GM12878 (cell line): ENCODE measurements around the gene ORMDL1. TPM values are rescaled to one million over a fixed set of nuclear protein-coding genes. Genes with fewer than 3 reads are reported as not detected.

Source experiments
- ATAC-seq: fragments of 200-7000 bp; cut with Tn5 transposase; 3 replicates; pipeline ENCODE4 v1.9.1; 2020; ENCODE audit warnings: mild to moderate bottlenecking, moderate library complexity
- BruUV-seq: library from RNA; stranded (reverse); fragments of 400-500 nt; replicated peaks from 2 replicates; lab custom pipeline; 2021; lab: Mats Ljungman, UMichigan
- CTCF ChIA-PET: fragments of 300-600 bp; sonication (Branson Sonifier 250); formaldehyde crosslinking; extraction: SDS; loops from one replicate; lab custom pipeline; 2021; ENCODE audit warnings: inconsistent platforms; lab: Yijun Ruan, JAX
- POLR2A ChIA-PET: fragments of 350-600 bp; formaldehyde crosslinking; extraction: SDS; loops from one replicate; lab custom pipeline; 2021; ENCODE audit warnings: inconsistent platforms; lab: Charles Lee
- RAD21 ChIA-PET: fragments of 300-600 bp; sonication (Branson Sonifier 250); formaldehyde crosslinking; loops from one replicate; lab custom pipeline; 2023; ENCODE audit warnings: antibody characterized with exemption; ENCODE audit not compliant: unreplicated experiment; lab: Charles Lee
- SMC1A ChIA-PET: fragments of 300-600 bp; sonication (Branson Sonifier 250); formaldehyde crosslinking; loops from one replicate; lab custom pipeline; 2023; ENCODE audit not compliant: unreplicated experiment, uncharacterized antibody; lab: Charles Lee
- DNase-seq: peaks from one replicate; pipeline ENCODE4 v3.0.0-alpha.2; 2011; ENCODE audit warnings: low read depth, low spot score
- FAIRE-seq: peaks from 3 replicates; lab custom pipeline; 2011; peaks lifted over from hg19 to GRCh38; lab: Jason Lieb, UNC
- H2AFZ ChIP-seq: 2 replicates; pipeline ENCODE4 v1.6.0; 2011; ENCODE audit warnings: low read depth, low read length, control low read depth; ENCODE audit not compliant: control insufficient read depth
- H3K27ac ChIP-seq: 2 replicates; pipeline ENCODE4 v1.5.1; 2011; ENCODE audit warnings: control low read depth; ENCODE audit not compliant: control insufficient read depth, insufficient read depth
- H3K27me3 ChIP-seq, 2 experiments: replicated peaks in 1 of 2; 2 replicates each; pipeline versions ENCODE4 v1.6.0 to v1.6.1; 2011; ENCODE audit warnings: low read length in 1 of 2; ENCODE audit not compliant: control insufficient read depth in 2 of 2, insufficient read depth in 2 of 2
- H3K36me3 ChIP-seq, 2 experiments: 2 replicates each; pipeline ENCODE4 v1.5.1; 2011; ENCODE audit warnings: low read length in 1 of 2; ENCODE audit not compliant: control insufficient read depth in 2 of 2, insufficient read depth in 2 of 2
- H3K4me1 ChIP-seq: 2 replicates; pipeline ENCODE4 v1.6.1; 2011; ENCODE audit warnings: mild to moderate bottlenecking, low read length, moderate library complexity, mixed read lengths; ENCODE audit not compliant: control insufficient read depth, insufficient read depth
- H3K4me2 ChIP-seq: 2 replicates; pipeline ENCODE4 v1.6.0; 2011; ENCODE audit warnings: control low read depth; ENCODE audit not compliant: control insufficient read depth, insufficient read depth
- H3K4me3 ChIP-seq: fragments of 200-600 bp; sonication (generic); 2 replicates; pipeline ENCODE4 v1.5.1; 2016
- H3K79me2 ChIP-seq: 2 replicates; pipeline ENCODE4 v1.6.0; 2011; ENCODE audit warnings: low read length; ENCODE audit not compliant: control insufficient read depth, insufficient read depth
- H3K9ac ChIP-seq: 2 replicates; pipeline ENCODE4 v1.8.0; 2011; ENCODE audit warnings: low read length, control low read depth, mixed read lengths; ENCODE audit not compliant: control insufficient read depth, insufficient read depth
- H3K9me3 ChIP-seq: replicated peaks from 3 replicates; pipeline ENCODE4 v1.5.1; 2011; ENCODE audit warnings: mild to moderate bottlenecking, low read length; ENCODE audit not compliant: control insufficient read depth, insufficient read depth
- H4K20me1 ChIP-seq: 2 replicates; pipeline ENCODE4 v1.6.0; 2011; ENCODE audit not compliant: control insufficient read depth, insufficient read depth
- BCLAF1 ChIP-seq: fragments of 450-650 bp; IDR thresholded peaks from 2 replicates; pipeline ENCODE4 v1.6.1; 2017; ENCODE audit warnings: antibody characterized with exemption, mild to moderate bottlenecking, moderate library complexity
- EP300 ChIP-seq, 2 experiments: fragments of 150-350 bp in 1 of 2; IDR thresholded peaks; 2 replicates each; pipeline ENCODE4 v1.6.1; 2011 to 2012; ENCODE audit warnings: low read depth in 2 of 2, low read length in 2 of 2, borderline replicate concordance in 1 of 2, improper control_type of control experiment in 1 of 2, inconsistent platforms in 1 of 2; ENCODE audit not compliant: control insufficient read depth in 1 of 2
- MAX ChIP-seq: IDR thresholded peaks from 2 replicates; pipeline ENCODE4 v1.6.1; 2012; ENCODE audit warnings: low read depth, low read length, improper control_type of control experiment
- NKRF ChIP-seq: fragments of 450-650 bp; conservative IDR thresholded peaks from 2 replicates; pipeline ENCODE4 v1.6.1; 2017; ENCODE audit warnings: mild to moderate bottlenecking, moderate library complexity
- POLR2A ChIP-seq: IDR thresholded peaks from 2 replicates; pipeline ENCODE4 v1.6.1; 2011; ENCODE audit warnings: low read depth, mild to moderate bottlenecking, low read length
- RELB ChIP-seq: fragments of 450-650 bp; IDR thresholded peaks from 2 replicates; pipeline ENCODE4 v1.6.1; 2017; ENCODE audit warnings: low read depth, mild to moderate bottlenecking, moderate library complexity
- ZBTB11 ChIP-seq: fragments of 450-650 bp; formaldehyde crosslinking; IDR thresholded peaks from 2 replicates; pipeline ENCODE4 v1.5.0; 2022; ENCODE audit warnings: mild to moderate bottlenecking, missing genetic modification characterization
- ZNF274 ChIP-seq: IDR thresholded peaks from one replicate; pipeline ENCODE4 v1.8.0; 2011; ENCODE audit not compliant: insufficient read length, insufficient read depth
- WGBS: methylation state at CpG from one replicate; pipeline ENCODE4 v1.1.6; 2016; ENCODE audit warnings: low lambda C conversion rate; ENCODE audit not compliant: insufficient replicate concordance, insufficient coverage; ENCODE audit errors: missing lambda C conversion rate; 5-methylcytosine and 5-hydroxymethylcytosine counted together
- in situ Hi-C: fragments of 300-500 bp; cut with MboI; formaldehyde crosslinking; loops from 9 replicates; pipeline ENCODE4 v1.14.3; 2018; ENCODE audit warnings: mixed read lengths
- intact Hi-C: fragments of 100-400 bp; cut with micrococcal nuclease; formaldehyde crosslinking; loops from one replicate; pipeline ENCODE4 v1.14.2; 2022; ENCODE audit not compliant: unreplicated experiment
- polyA plus RNA-seq, 11 experiments: library from polyadenylated mRNA; depleted of rRNA in 4 of 11; unstranded in 6 of 11; stranded (reverse) in 5 of 11; fragments of >200 nt; fragmentation: Nextera tagmentation in 4 of 11; fragmentation: Illumina TruSeq in 1 of 11; extraction: Ambion mirVana in 4 of 11; extraction: Trizol in 1 of 11; gene quantifications; 1 replicate in 1 of 11; 2 replicates in 10 of 11; pipeline versions ENCODE4 v1.2.1 to v1.2.3, GENCODE V29; 2011 to 2016; ENCODE audit warnings: inconsistent platforms in 2 of 11, missing spikeins in 2 of 11, low read depth in 1 of 11
- total RNA-seq, 4 experiments: library from RNA; depleted of rRNA in 3 of 4; stranded (reverse); fragments of >200 nt in 3 of 4; fragmentation: Illumina TruSeq in 1 of 4; extraction: Trizol in 1 of 4; gene quantifications; 2 replicates each; pipeline versions ENCODE4 v1.2.1 to v1.2.3, GENCODE V29; 2013 to 2021

ORMDL1 gene
- total and polyA plus RNA-seq, 10 of the 15 experiments (the other 5 are each of a cell fraction or from before 2014, with no cell fraction given): 62.6 to 161 (median 95.7) TPM

- Histone ChIP-seq H3K4me2 (no peak overlapping the region), H3K9me3 (no peaks in the 10 kb centered on the region), H4K20me1 (no peaks in the 10 kb centered on the region), H3K27me3 (no peaks in the 10 kb centered on the region), H2AFZ (no peak overlapping the region), H3K36me3 (peaks cover 3 to 24% of the 10 kb centered on the region in 2 experiments; a peak in 3 of 4 replicates), H3K9ac (no peak overlapping the region), H3K27ac (no peak overlapping the region), H3K79me2 (peaks cover 1% of the 10 kb centered on the region), H3K4me3 (no peak overlapping the region), H3K4me1 (no peaks in the 10 kb centered on the region)
- POLR2A ChIA-PET: interaction anchor here (0.6 to 1.5 kb wide), 4 partner anchors 13 to 39 kb away, joined by 3 to 7 read pairs (median 4); no protein-coding TSS in a partner anchor
- peak; percentile 25 for DNase-seq
- peak; percentile 74 for FAIRE-seq
- ATAC-seq: peak; percentile 96
- SMC1A ChIA-PET: interaction anchor here (0.6 to 2.7 kb wide), 26 partner anchors 9 to 1174 kb away, joined by 3 to 15 read pairs (median 3); partner anchors contain the start of gene OSGEPL1
- 74% methylated on average over 4 of the region's 4 CpGs for WGBS
- intact Hi-C loops: loop anchor here (1.0 kb wide), 1 partner anchor 272 kb away; no protein-coding TSS in a partner anchor
- RAD21 ChIA-PET: interaction anchor here (0.5 to 2.7 kb wide), 21 partner anchors 9 to 1216 kb away, joined by 3 to 26 read pairs (median 4); partner anchors contain the start of genes ASNSD1, MSTN and OSGEPL1
- CTCF ChIA-PET: interaction anchor here (0.7 to 3.7 kb wide), 34 partner anchors 9 to 559 kb away, joined by 3 to 45 read pairs (median 4); no protein-coding TSS in a partner anchor
- in situ Hi-C loops: loop anchor here (5.0 kb wide), 1 partner anchor 269 kb away; no protein-coding TSS in a partner anchor
- no TSS peak for BruUV-seq
- TF ChIP-seq EP300 (IDR thresholded peaks at IDR 0.05; ENCODE audit: borderline replicate concordance in 1 of 2, control insufficient read depth in 1 of 2, low read depth in 2 of 2, low read length in 2 of 2) (no peak), MAX (no peak), BCLAF1 (no peak), NKRF (no peak), RELB (no peak), POLR2A (no peak), ZBTB11 (CRISPR knock-in tag) (no peak), ZNF274 (no peak)
Observed at GRCh38 chr2:189798312-189799029, 14.3 kb upstream of the ORMDL1 start.
